Measurements from ENCODE around the gene EVA1B.

DNA sequence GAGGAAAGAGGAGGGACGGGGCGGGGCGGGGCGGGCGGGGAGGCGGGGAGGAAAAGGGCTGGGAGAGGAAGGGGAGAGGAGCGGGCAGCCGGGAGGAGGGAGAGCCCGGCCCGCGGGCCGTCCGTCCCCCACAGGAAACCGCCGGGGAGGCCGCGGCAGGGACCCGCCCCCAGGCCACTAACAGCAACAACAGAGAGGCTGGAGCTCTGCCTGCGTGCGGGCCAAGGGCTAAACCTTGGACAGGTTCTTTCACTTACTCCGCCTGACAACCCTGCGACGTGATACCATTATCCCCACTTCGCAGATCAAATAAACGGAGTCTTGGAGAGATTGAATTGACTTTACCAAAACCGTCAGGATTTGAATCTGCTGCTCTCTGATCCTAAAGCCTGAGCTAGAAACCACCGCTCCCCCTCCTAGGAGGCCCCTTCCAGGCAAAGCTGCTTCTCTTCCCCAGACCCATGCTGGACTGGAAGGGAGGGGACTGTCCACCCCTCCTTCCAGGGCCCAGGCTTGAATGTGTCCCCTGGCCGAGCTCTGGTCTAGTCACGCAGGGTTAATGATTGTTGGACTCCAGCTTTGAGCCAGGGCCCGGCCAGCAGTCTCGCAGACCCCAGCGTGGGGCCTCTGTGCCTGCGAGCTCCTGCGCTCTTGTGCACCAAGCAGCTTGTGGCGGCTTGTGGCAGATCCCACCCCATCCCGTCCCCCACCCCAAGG lies at the start of gene EVA1B:
- no peak for TF ChIP-seq FOXM1 (IDR thresholded peaks at IDR 0.05; ENCODE audit: low read depth, low read length)
- TF ChIP-seq IRF4 (IDR thresholded peaks at IDR 0.05; ENCODE audit: low read depth, low read length): no peak
- TF ChIP-seq CREM (IDR thresholded peaks at IDR 0.05; ENCODE audit: low read depth): no peak
- TF ChIP-seq, protein P1, sequence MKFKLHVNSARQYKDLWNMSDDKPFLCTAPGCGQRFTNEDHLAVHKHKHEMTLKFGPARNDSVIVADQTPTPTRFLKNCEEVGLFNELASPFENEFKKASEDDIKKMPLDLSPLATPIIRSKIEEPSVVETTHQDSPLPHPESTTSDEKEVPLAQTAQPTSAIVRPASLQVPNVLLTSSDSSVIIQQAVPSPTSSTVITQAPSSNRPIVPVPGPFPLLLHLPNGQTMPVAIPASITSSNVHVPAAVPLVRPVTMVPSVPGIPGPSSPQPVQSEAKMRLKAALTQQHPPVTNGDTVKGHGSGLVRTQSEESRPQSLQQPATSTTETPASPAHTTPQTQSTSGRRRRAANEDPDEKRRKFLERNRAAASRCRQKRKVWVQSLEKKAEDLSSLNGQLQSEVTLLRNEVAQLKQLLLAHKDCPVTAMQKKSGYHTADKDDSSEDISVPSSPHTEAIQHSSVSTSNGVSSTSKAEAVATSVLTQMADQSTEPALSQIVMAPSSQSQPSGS (IDR thresholded peaks at IDR 0.05; ENCODE audit: low read length): no peak
- TF ChIP-seq, protein P2, sequence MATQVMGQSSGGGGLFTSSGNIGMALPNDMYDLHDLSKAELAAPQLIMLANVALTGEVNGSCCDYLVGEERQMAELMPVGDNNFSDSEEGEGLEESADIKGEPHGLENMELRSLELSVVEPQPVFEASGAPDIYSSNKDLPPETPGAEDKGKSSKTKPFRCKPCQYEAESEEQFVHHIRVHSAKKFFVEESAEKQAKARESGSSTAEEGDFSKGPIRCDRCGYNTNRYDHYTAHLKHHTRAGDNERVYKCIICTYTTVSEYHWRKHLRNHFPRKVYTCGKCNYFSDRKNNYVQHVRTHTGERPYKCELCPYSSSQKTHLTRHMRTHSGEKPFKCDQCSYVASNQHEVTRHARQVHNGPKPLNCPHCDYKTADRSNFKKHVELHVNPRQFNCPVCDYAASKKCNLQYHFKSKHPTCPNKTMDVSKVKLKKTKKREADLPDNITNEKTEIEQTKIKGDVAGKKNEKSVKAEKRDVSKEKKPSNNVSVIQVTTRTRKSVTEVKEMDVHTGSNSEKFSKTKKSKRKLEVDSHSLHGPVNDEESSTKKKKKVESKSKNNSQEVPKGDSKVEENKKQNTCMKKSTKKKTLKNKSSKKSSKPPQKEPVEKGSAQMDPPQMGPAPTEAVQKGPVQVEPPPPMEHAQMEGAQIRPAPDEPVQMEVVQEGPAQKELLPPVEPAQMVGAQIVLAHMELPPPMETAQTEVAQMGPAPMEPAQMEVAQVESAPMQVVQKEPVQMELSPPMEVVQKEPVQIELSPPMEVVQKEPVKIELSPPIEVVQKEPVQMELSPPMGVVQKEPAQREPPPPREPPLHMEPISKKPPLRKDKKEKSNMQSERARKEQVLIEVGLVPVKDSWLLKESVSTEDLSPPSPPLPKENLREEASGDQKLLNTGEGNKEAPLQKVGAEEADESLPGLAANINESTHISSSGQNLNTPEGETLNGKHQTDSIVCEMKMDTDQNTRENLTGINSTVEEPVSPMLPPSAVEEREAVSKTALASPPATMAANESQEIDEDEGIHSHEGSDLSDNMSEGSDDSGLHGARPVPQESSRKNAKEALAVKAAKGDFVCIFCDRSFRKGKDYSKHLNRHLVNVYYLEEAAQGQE (IDR thresholded peaks at IDR 0.05; ENCODE audit: low read depth, low read length): no peak
- TF ChIP-seq, protein P3, sequence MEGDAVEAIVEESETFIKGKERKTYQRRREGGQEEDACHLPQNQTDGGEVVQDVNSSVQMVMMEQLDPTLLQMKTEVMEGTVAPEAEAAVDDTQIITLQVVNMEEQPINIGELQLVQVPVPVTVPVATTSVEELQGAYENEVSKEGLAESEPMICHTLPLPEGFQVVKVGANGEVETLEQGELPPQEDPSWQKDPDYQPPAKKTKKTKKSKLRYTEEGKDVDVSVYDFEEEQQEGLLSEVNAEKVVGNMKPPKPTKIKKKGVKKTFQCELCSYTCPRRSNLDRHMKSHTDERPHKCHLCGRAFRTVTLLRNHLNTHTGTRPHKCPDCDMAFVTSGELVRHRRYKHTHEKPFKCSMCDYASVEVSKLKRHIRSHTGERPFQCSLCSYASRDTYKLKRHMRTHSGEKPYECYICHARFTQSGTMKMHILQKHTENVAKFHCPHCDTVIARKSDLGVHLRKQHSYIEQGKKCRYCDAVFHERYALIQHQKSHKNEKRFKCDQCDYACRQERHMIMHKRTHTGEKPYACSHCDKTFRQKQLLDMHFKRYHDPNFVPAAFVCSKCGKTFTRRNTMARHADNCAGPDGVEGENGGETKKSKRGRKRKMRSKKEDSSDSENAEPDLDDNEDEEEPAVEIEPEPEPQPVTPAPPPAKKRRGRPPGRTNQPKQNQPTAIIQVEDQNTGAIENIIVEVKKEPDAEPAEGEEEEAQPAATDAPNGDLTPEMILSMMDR (IDR thresholded peaks at IDR 0.05 in 2 of 3, conservative IDR thresholded peaks at IDR 0.05 in 1 of 3; ENCODE audit: control insufficient read depth in 2 of 3, extremely low read depth in 1 of 3, insufficient read depth in 1 of 3, low read depth in 3 of 3, low read length in 3 of 3): no peak

Data from GM12878 (cell line).